Stimulated activated CD8-positive, alpha-beta memory T cell treated with anti-CD3 and anti-CD28 coated beads, Interleukin-15, amount 100 ng/mL, for 4 hours (primary cell): ENCODE data around the gene FIZ1.
"Not testable (repeated sequence)": the region's sequence is repeated elsewhere in the genome, so short reads cannot be mapped to it uniquely, and the experiment has no call there.

Source experiments
- DNase-seq, 2 donors: peaks; one replicate each; pipeline ENCODE4 v3.0.0-alpha.2; 2020; ENCODE audit warnings: low read depth in 2 of 2

Gene FIZ1

DNA sequence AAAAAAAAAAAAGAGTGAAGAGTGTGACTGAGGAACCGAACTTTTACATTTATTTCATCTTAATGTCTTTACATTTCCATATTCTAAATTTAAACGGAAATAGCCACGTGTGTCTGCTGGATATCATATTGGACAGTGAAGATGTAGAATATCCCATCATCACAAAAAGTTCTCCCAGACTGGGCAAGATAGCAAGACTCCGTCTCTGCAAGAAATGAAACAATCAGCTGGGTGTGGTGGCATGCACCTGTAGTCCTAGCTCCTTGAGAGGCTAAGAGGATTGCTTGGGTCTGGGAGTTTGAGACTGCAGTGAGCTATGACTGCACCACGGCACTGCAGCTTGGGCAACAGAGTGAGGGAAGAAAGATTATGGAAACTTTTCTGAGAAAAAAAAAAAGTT, 22.6 kb downstream of the FIZ1 start:
- DNase-seq, result no peak

DNA sequence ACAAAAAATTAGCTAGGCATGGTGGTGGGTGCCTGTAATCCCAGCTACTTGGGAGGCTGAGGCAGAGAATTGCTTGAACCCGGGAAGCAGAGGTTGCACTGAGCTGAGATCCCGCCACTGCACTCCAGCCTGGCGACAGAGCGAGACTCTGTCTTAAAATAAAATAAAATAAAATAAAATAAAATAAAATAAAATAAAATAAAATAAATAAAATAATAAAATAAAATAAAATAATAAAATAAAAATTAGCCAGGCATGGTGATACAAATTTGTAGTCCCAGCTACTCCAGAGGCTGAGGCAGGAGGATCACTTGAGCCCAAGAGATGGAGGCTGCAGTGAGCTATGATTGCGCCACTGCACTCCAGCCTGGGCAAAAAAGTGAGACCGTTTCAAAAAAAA, 25.4 kb downstream of the FIZ1 start:
- DNase-seq, result not testable (repeated sequence)

DNA sequence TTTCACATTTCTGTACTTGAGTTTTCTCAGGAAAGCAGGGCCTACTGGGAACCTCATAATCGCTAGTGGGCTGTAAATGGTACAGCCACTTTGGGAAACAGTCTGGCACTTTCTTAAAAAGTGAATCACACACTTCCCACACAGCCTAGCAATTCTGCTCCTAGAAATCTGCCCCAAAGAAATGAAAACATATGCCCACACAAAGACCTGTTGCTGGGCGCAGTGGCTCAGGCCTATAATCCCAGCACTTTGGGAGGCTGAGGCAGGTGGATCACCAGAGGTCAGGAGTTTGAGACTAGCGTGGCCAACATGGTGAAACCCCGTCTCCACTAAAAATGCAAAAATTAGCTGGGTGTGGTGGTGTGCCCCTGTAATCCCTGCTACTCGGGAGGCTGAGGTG, 29.8 kb downstream of the FIZ1 start:
- not testable (repeated sequence) for DNase-seq

DNA sequence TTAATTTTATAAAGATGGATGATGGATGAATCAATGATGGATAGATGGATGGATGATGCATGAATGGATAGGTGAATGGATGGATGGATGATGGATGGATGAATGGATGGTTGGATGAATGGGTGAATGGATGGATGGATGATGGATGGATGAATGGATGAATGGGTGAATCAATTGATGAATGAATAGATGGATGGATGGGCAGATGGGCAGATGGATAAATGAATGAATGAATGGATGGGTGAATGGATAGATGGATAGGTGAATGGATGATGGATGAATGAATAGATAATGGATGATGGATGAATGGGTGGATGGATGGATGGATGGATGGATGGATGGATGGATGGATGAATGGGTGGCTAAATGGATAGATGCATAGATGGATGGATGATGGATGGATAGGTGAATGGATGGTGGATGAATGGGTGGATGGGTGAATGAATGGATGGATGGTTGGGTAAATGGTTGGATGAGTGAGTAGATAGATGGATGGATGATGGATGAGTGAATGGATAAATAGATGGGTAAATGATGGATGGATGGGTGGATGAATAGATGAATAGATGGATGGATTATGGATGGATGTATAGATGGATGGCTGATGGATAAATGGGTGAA, 31.5 kb downstream of the FIZ1 start:
- DNase-seq, result no peak

DNA sequence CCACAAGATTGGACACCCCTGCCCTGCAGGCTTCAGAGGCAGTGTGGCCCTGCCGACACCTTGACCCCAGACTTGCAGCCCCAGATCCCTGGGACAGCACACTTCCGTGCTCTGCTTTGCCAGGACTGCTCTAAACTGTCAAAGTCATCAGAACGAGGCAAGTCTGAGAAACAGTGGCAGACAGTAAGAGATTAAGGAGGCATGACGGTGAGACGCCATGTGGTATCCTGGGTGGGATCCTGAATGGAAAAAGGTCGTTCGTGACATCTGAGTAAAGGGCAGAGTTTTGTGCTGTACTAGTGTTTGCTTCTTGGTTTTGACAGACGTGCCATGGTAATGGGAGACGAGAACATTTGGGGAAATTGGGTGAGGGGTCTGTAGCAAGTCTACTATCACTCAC, 32.5 kb downstream of the FIZ1 start:
- no peak for DNase-seq

DNA sequence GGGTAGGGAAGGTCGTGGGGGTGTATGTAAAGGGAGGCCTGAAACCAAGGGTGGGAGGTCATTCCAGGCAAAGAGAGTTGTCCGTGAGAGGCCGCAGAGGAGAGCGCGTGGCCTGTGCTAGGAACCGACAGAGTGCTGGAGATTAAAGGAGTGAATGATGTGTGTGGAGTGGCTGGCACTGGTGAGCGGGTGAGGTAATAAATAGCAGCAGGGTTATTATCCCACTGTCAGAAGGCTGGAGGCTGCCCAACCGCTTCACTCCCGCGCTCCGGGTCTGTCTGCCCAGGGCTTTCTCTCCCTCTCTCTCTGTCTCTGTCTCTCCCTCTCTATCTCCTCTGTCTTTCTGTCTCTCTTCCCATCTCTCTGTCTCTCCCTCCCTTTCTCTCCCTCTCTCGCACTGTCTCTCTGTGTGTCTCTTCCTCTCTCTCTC, 36.0 kb downstream of the FIZ1 start:
- no peak for DNase-seq

DNA sequence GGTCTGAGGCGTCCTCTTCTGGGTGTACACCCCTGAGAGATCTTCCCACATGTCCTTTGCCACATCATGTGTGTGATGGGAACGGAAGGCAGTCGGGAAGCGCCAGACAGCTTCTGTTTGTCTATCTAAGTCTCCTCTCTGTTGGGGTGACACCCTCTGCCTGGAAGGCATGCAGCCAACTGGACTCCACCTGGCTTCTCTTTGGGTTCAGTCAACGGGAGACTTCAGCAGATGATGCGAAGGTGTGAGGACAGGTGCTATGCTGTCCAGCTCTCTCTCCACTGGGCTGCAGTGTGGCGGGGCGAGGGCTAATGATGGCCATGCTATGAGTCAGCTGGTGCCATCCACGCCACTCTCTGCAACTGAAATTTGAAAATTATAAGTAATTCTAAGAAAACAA, 39.6 kb downstream of the FIZ1 start:
- no peak for DNase-seq

DNA sequence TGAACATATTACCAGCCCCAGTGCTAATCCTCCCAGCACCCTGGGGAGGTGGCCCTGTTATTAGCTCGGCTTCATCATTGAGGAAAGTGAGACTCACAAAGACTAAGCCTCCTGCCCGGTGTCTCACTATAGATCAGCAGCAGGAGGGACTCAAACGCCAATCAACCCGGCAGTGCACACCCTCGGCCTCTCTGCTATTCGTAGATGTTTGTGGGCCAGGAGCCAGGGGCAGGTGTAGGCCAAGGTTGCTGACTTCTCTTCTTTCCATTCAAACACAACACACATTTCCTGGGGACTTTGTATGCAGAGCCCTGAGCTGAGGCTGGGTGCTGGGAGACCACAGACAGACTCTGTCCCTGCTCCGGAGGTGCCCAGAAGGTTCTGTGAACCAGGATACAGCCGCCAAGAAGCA, 44.6 kb downstream of the FIZ1 start:
- no peak for DNase-seq

DNA sequence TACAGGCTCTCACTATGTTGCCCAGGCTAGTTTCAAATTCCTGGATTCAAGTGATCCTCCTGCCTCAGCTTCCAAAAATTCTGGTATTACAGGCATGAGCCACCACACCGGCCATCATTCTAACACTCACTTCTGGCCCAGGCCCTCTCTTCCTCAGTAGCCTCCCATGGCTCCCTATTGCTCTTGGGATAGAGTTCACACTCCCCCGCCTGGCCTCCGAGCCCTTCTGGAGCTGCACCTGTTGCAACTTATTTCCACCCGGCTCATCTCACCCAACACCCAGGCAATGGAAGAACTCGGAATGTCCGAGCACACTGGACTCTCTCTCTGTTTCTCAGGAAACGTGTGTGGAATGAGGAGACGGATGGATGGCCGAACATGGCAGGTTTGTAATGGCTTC, 45.0 kb downstream of the FIZ1 start:
- DNase-seq, result no peak

DNA sequence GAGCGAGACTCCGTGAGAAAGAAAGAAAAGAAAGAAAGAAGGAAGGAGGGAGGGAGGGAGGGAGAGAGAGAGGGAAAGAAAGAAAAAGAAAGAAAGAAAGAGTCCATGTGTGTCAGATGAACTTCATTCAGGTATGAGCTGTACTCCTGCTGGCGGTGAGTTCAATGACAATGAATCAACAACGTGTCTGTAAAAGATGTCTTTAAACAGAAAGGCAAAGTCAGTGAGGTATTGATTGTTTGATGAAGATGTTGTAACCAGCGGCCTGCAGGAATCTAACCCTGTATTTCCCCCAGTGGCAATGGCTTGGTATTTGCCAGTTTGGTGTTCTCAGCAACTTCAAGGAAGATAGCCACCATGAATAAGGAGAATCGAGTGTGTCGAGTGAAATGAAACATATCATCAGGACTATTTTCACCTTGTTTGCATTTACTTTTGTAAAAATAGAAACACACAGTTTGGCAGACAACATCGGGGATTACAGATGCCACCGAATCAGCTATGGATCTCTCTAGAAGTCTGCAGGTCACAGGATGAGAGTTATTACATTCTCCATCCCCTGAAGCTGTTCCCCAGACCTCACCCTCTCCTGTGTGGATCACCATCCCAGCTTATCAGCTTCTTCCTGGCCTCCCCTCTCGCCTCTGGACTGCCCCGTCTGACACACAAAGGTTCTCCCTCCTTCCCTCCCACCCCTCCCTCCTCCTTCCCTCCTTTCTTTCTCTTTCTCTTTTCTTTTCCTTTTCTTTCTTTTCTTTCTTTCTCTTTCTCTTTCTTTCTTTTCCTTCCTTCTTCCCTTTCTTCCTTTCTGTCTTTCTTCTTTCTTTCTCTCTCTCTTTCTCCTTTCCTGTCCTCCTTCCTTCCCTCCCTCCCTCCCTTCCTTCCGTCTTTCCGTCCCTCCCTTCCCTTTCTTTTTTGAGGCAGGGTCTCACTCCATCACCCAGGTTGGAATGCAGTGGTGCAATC, 45.8 kb downstream of the FIZ1 start:
- no peak for DNase-seq

DNA sequence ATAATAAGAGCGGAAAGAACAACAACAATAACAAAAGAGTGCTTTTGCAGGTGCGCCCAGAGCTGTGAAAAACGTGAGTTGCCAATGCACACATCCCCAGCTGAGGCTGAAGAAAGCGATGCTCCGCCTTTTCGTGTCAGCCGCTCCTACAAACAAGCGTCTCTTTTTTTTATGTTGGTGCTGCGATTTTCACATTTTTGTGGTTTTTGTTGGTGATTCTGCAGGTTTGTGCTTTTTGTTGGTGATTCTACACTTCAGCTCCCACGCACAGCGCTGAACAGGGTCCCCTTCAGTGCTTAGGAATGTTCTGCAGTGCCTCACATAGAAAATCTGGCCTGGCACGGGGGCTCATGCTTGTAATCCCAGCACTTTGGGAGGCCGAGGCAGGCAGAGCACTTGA, 46.7 kb downstream of the FIZ1 start:
- no peak for DNase-seq

DNA sequence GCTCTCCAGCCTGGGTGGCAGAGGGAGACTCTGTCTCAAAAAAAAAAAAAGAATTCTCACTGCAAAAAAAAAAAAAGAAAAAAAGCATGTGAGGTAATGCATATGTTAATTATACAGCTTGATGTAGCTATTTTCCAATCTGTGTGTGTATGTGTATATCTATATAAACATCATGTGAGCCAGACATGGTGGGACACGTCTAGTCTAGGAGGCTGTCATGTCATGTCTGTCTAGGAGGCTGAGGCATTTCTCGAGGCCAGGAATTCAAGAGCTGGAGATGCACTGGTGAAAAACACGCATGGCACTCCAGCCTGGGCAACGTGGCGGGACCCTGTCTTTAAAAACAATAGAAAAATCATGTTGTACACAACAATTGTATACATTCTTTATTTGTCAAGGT, 47.1 kb downstream of the FIZ1 start:
- no peak for DNase-seq

DNA sequence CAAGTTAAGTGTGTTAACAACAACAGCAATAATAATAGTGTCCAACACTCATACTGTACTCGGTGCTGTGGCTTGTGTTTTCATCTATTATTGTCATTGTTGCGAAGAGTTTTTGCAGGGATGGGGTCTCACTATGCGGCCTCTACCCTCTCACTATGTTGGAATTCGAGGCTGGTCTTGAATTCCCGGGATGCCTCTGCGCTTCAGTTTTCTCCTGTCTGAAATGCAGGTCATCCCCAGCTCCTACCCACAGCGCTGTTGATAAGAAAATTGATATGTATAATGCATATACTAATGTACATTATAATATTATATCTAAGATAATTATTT, 49.0 kb downstream of the FIZ1 start:
- no peak for DNase-seq

DNA sequence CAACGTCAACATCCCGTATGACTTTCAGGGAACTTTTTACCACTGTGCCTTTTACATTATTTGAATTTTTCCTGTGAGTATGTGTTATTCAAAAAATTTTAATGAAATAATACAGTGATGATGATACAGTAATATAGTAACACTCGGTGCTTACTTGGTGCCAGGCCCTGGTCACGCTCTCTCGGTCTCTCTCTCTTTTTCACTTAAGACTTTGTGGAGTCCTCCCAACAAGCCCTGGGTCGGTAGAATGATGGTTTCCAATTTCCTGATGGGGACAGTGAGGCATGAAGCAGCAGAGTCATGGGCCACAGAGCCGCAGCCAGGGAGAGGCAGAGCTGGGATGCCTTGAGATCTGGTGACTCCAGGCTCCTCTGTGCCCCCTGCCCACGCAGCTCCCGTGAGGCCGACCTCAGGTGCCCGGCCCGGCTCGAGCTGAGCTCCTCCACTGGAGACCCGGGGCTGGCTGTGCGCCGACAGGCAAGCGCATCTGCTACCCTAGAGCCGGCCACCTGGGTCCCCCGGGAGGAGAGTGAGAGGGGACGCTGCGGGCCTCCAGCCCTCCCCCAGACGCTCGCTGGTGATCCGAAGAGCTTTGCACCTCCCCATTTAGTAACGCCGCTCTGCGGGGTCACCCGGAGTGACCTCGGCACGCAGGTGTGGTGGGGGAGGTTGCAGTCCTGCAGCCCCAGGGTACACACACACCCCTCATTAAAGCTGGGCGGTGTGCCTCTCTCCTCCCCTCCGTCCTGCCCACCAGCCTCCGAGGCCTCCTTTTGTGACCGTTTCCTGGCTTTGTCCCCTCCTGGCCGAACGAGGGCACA, 49.6 kb downstream of the FIZ1 start:
- no peak for DNase-seq

DNA sequence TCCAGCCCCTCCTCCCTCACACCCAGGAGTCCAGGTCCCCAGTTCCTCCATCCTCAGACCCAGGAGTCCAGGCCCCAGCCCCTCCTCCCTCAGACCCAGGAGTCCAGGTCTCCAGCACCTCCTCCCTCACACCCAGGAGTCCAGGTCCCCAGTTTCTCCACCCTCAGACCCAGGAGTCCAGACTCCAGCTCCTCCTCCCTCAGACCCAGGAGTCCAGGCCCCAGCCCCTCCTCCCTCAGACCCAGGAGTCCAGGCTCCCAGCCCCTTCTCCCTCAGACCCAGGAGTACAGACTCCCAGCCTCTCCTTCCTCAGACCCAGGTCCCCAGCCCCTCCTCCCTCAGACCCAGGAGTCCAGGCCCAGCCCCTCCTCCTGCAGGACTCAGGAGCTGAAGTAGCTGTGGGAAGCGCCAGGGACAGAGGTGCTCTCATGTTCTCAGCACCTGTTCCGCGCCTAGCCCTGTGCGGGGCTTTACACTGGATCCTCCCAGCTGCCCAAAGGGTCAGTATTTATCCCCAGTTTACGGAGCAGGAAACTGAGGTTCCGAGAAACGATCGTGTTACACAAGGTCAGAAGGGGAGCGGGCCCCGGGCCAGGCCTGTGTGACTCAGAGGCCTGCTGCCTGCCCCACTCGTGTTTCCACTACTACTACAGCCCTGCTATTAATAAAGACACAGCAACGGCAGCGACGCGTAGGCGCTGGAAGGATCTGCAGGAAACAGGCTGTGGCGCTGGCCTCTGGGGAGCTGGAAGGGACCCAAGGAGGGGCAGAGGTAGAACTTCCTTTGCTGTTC, 52.3 kb downstream of the FIZ1 start:
- no peak for DNase-seq

DNA sequence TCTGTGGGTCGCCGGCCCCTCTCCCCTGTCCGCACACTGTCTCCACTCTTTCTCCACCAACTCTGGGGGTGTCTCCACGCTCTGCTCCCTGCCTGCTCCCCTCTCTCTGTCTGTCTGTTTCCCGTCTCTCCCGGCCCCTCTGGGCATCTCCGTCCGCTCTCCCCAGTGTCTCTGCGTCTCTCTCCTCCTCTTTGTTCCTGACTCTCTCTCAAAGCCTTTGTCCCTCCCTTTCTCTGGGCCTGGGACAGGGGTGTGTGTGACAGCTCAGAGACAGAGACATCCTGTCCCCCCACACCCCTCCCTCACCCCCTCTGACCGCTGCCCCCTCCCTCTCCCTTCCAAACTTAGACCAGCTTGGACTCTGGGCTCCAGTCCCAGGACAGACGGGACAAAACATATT, 53.3 kb downstream of the FIZ1 start:
- no peak for DNase-seq

DNA sequence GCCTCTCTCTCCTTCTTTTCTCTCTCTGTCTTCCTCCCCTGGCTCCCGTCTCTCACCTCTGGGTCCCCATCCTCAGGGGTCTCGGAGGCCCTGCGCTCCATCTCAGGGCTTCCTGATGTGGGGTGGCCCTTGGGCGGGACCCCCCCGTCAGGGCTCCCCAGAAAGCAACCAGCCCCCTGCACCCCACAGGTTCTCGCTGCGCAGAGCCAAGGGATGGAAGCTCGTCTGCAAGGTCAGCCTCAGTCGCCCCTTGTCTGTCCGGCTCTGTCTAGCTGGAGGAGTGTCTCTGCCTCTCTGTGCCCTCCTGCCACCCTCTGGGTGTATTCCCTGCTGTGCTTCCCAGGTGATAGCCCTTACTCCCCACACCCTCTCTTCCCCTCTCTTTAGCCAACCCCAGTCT, 53.9 kb downstream of the FIZ1 start, which contains the start of gene SBK3:
Gene SBK3, minus strand, starts transcription at position 101 of the 400 bp plus-strand sequence. Its CDS starts 0 bp downstream, at position 101.
- no peak for DNase-seq

DNA sequence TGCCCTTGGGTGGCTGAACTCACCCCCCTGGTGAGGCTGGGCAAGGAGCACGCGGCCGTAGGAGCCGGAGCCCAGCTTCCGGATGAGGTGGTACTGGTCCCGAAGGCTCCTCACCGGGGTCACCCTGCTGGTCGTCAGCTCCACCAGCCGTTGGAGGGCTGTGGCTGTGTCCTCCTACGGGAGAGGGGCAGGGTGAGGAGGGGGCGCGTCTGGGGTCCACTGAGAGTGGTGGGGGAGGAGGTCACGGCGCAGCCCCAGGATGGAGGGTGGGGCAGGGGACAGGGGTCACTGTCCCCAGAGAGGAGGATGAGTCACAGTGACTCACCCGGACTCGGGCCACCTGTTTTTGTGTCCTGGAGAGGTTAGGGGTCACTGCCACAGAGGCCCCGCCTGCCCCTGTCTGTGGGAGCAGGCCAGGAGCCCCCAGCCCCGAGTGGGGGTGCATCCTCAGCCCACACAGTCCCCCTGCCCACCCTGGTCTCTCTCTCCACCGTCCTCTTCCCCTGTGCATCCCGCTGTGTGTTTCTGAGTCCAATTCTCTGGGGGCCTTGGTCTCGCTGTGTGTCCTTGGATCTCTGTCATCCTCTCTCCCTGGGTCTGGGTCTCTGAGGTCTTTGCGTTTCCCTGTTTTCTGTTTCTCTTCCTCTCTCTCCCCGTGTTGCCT, 54.4 kb downstream of the FIZ1 start:
- no peak for DNase-seq

DNA sequence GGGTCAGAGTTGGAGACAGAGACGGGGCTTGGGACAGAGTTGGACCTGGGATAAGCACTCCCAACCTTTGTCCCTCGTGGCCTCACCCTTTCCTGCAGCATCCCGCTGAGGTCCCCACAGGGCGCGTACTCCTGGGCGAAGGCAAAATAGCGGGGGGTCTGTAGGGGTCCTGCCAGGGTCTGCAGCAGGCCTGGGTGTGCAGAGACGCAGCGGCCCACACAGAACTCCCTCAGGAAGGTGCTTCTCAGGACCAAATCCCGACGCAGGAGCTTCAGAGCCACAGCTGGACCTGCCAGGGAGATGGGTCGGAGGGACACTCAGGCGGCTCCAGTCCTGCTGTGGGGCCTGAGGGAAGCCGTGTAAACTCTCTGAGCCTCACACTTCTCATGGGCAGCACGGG, 55.3 kb downstream of the FIZ1 start:
- no peak for DNase-seq

DNA sequence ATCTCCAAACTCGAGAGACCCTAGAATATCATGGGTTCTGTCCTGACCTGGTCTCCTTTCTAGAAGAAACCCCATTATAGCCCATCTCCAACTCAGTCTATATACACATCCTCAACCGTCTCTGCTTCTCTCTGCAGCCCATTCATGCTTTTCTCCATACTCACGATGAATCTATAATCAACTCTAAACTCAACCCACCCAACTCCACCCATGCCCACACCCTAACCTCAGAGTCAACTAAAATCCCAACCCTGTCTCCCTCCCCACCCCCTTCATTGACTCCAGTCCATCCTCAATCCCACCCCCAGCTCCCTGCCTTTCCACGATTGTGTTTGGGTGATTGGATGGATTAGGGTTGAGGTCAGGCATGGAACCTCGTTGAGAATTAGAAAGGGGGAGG, 55.8 kb downstream of the FIZ1 start:
- DNase-seq, result no peak

DNA sequence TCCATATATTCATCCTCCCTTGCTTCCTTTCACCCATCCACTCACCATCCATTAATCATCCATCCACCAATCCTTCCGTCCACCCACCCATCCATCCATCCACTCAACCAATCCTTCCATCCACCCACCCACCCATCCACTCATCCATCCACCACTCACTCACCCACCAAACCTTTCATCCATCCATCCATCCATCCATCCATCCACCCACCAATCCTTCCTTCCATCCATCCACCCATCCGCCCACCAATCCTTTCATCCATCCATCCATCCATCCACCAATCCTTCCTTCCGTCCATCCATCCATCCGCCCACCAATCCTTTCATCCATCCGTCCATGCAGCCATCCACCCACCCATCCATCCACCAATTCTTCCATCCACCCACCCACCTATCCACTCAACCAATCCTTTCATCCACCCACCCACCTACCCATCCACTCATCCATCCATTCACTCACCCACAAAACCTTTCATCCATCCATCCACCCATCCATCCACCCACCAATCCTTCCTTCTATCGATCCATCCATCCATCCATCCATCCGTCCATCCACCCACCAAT, 56.9 kb downstream of the FIZ1 start:
- DNase-seq, result no peak
